Adrenal gland (tissue), 19 donors: ENCODE measurements around the gene GLB1L3. TPM values are rescaled to one million over a fixed set of nuclear protein-coding genes. Genes with fewer than 3 reads are reported as not detected.

Experiments used
- DNase-seq, 7 donors: peaks; one replicate each; pipeline ENCODE4 v3.0.0-alpha.2; 2019 to 2020
- H3K27ac ChIP-seq, 5 donors: fragments of 200-600 bp; sonication (generic) in 4 of 5; 1 replicate in 3 of 5; 2 replicates in 2 of 5; pipeline versions ENCODE4 v1.5.1 to v1.8.0; 2016 to 2020; ENCODE audit warnings: mild to moderate bottlenecking in 1 of 5
- H3K27me3 ChIP-seq: fragments of 200-600 bp; 2 replicates; pipeline ENCODE4 v1.8.0; 2021
- H3K36me3 ChIP-seq, 2 donors: fragments of 200-600 bp; replicated peaks in 1 of 2; 1 replicate in 1 of 2; 2 replicates in 1 of 2; pipeline versions ENCODE4 v1.5.1 to v1.8.0; 2018 to 2022
- H3K4me1 ChIP-seq, 2 donors: fragments of 200-600 bp; replicated peaks in 1 of 2; 1 replicate in 1 of 2; 2 replicates in 1 of 2; pipeline versions ENCODE4 v1.5.1 to v1.8.0; 2018 to 2021
- H3K4me3 ChIP-seq, 4 donors: fragments of 200-600 bp; sonication (generic) in 3 of 4; one replicate each; pipeline ENCODE4 v1.5.1; 2016 to 2018
- H3K9me3 ChIP-seq, 3 donors: fragments of 200-600 bp; sonication (generic) in 1 of 3; replicated peaks in 1 of 3; 1 replicate in 2 of 3; 2 replicates in 1 of 3; pipeline versions ENCODE4 v1.5.1 to v1.8.0; 2016 to 2021
- CTCF ChIP-seq, 6 experiments: fragments of 450-650 bp in 4 of 6; fragments of 200-600 bp in 2 of 6; sonication (generic) in 1 of 6; IDR thresholded peaks; 1 replicate in 5 of 6; 2 replicates in 1 of 6; pipeline versions ENCODE4 v1.5.1 to v1.8.0; 2016 to 2021; ENCODE audit warnings: antibody characterized with exemption in 6 of 6, mild to moderate bottlenecking in 2 of 6, moderate library complexity in 1 of 6
- POLR2A ChIP-seq, 2 donors: fragments of 450-650 bp; IDR thresholded peaks; one replicate each; pipeline ENCODE4 v1.6.1; 2017; ENCODE audit warnings: antibody characterized with exemption in 2 of 2, mild to moderate bottlenecking in 2 of 2, moderate library complexity in 1 of 2
- WGBS, 4 donors: extraction: QIAGEN DNeasy Blood & Tissue Kit in 2 of 4; methylation state at CpG; one replicate each; pipeline versions ENCODE4 v1.1.5 to v1.1.7; 2013 to 2017; 5-methylcytosine and 5-hydroxymethylcytosine counted together
- intact Hi-C, 2 donors: fragments of 100-400 bp; cut with DNase I; formaldehyde crosslinking; loops; one replicate each; pipeline versions ENCODE4 v1.14.1 to v1.15.0; 2022 to 2023
- long read RNA-seq, 10 donors: library from polyadenylated mRNA in 3 of 10; unstranded in 2 of 10; stranded (forward) in 1 of 10; transcript quantifications; one replicate each; pipeline ENCODE4 v2.0.0 and lab custom pipeline, GENCODE V29; 2021 to 2026
- polyA plus RNA-seq, 3 donors: library from polyadenylated mRNA; stranded (reverse); fragments of 200-250 nt in 2 of 3; fragments of 350-450 nt in 1 of 3; fragmentation: Illumina TruSeq in 1 of 3; extraction: RNeasy Lipid Tissue Mini Kit (QIAGEN cat#74804) in 1 of 3; gene quantifications; one replicate each; pipeline ENCODE4 v1.2.3, GENCODE V29; 2013 to 2014
- total RNA-seq, 9 donors: library from RNA; depleted of rRNA in 4 of 9; stranded (reverse); fragments of >200 nt in 4 of 9; fragments of 120-200 nt in 1 of 9; fragmentation: NEBNext Ultra II Directional in 1 of 9; extraction: Animal tissue kit (Norgen Biotek cat#: 25700) in 1 of 9; gene quantifications; one replicate each; pipeline versions ENCODE4 v1.1.0 to v1.2.4, GENCODE V29; 2013 to 2023
- donor health status: healthy with polysubstance abuse.
- donor health status: Bipolar disorder and iron deficiency.
- donor health status: DM: yes; HTN: yes; CAD: no.
- donor health status: DM: no; HTN: no; CAD: no.
- donor health status: DM: no; HTN: no; CAD: no.
- donor health status: DM: yes; HTN: yes; CAD: no.

Gene GLB1L3
- under 1 TPM in 4 of 9 donors, not detected in 5; 0.06 to 0.64 (median 0.19) TPM for total RNA-seq
- polyA plus RNA-seq, result 1 to 10 TPM in 1 of 3 donors, under 1 TPM in 2; 0.51 to 1.4 (median 0.61) TPM
- long read RNA-seq, donor 1, result 0 reads
- long read RNA-seq, donor 2, result 0 reads
- long read RNA-seq, donor 3, result 0 reads
- long read RNA-seq, donor 4, result 0 reads
- long read RNA-seq, donor 5, result 0 reads
- long read RNA-seq, donor 6, result 0 reads
- long read RNA-seq, donor 7, result 0 reads
- long read RNA-seq, donor 8, result 0 reads
- long read RNA-seq, donor 9, result 0 reads
- long read RNA-seq, donor 10, result 0 reads

GRCh38 chr11:134275534-134276395 is at the start of gene GLB1L3:
GLB1L3 (plus strand) TSS chr11:134276379; CDS start chr11:134276741, 362 bp downstream.
- Histone ChIP-seq H3K36me3 (no peaks in the 10 kb centered on the region), H3K27me3 (peaks cover 74% of the 10 kb centered on the region), H3K4me1 (peaks cover 0 to 17% of the 10 kb centered on the region in 2 donors), H3K4me3 (peak within 1 kb of the TSS in 1 of 4 donors; percentile 37), H3K9me3 (no peaks in the 10 kb centered on the region), H3K27ac (peak within 1 kb of the TSS in 1 of 5 donors; percentile 30)
- TF ChIP-seq POLR2A (IDR thresholded peaks at IDR 0.05) (no peak), CTCF (IDR thresholded peaks at IDR 0.05) (peak in 1 of 6 experiments; percentile 14)
- DNase-seq, result peak in 2 of 7 donors; percentile 17 to 74
- intact Hi-C loops, result no loop called here
- 3 to 7% (median 5%) methylated on average over 31 to 68 of the region's 68 CpGs for whole genome bisulfite sequencing, 4 donors

GRCh38 chr11:134226806-134227325 is 49.3 kb upstream of the GLB1L3 start:
- Histone ChIP-seq H3K36me3 (no peaks in the 10 kb centered on the region), H3K27ac (no peak overlapping the region), H3K27me3 (no peaks in the 10 kb centered on the region), H3K4me1 (peaks cover 18 to 67% of the 10 kb centered on the region in 2 donors), H3K9me3 (no peaks in the 10 kb centered on the region), H3K4me3 (no peak overlapping the region)
- WGBS, 4 donors, result 80 to 90% (median 87%) methylated on average over 5 of the region's 5 CpGs
- DNase-seq, result no peak
- TF ChIP-seq POLR2A (IDR thresholded peaks at IDR 0.05), result no peak
- no peak for TF ChIP-seq CTCF (IDR thresholded peaks at IDR 0.05)
- intact Hi-C loops, result no loop called here

- TF ChIP-seq CTCF (IDR thresholded peaks at IDR 0.05), result no peak
- TF ChIP-seq POLR2A (IDR thresholded peaks at IDR 0.05), result no peak
- no peak overlapping the region for H3K27ac ChIP-seq
- H3K4me3 ChIP-seq, result no peak overlapping the region
- 89 to 93% (median 91%) methylated on average over 6 of the region's 6 CpGs for WGBS, 4 donors
- no peak for DNase-seq
- H3K9me3 ChIP-seq, result no peaks in the 10 kb centered on the region
- H3K4me1 ChIP-seq, result peaks cover 12 to 60% of the 10 kb centered on the region in 2 donors
- no peaks in the 10 kb centered on the region for H3K36me3 ChIP-seq
- intact Hi-C loops, result no loop called here
- H3K27me3 ChIP-seq, result no peaks in the 10 kb centered on the region
Measured at GRCh38 chr11:134228625-134229024, 47.6 kb upstream of the GLB1L3 start.

GRCh38 chr11:134229126-134229790 is 46.9 kb upstream of the GLB1L3 start:
- TF ChIP-seq CTCF (IDR thresholded peaks at IDR 0.05) (no peak), POLR2A (IDR thresholded peaks at IDR 0.05) (no peak)
- DNase-seq, result no peak
- Histone ChIP-seq H3K4me3 (no peak overlapping the region), H3K27ac (no peak overlapping the region), H3K27me3 (no peaks in the 10 kb centered on the region), H3K4me1 (peaks cover 12 to 60% of the 10 kb centered on the region in 2 donors), H3K9me3 (no peaks in the 10 kb centered on the region), H3K36me3 (no peaks in the 10 kb centered on the region)
- WGBS, 4 donors, result 76 to 86% (median 79%) methylated on average over 6 of the region's 6 CpGs
- intact Hi-C loops, result no loop called here
